Keratinocyte (primary cell): ENCODE results near the gene CHI3L1. TPM values are rescaled to one million over a fixed set of nuclear protein-coding genes. Genes with fewer than 3 reads are reported as not detected.

Experiments used
- DNase-seq: peaks from one replicate; pipeline ENCODE4 v3.0.0-alpha.2; 2011; ENCODE audit warnings: low read depth, missing footprints, low spot score
- FAIRE-seq: peaks from 2 replicates; lab custom pipeline; 2011; peaks lifted over from hg19 to GRCh38; lab: Jason Lieb, UNC
- H2AFZ ChIP-seq: 2 replicates; pipeline ENCODE4 v1.6.0; 2012; ENCODE audit warnings: low read length, control low read depth, inconsistent platforms; ENCODE audit not compliant: control insufficient read depth
- H3K27ac ChIP-seq: 2 replicates; pipeline ENCODE4 v1.5.1; 2011; ENCODE audit warnings: low read length; ENCODE audit not compliant: control insufficient read depth, insufficient read depth
- H3K27me3 ChIP-seq: 3 replicates; pipeline ENCODE4 v1.6.0; 2011; ENCODE audit warnings: low read length; ENCODE audit not compliant: control insufficient read depth, insufficient read depth; ENCODE audit errors: extremely low read depth
- H3K36me3 ChIP-seq, 2 experiments: 2 replicates in 1 of 2; 3 replicates in 1 of 2; pipeline ENCODE4 v1.5.1; 2011; ENCODE audit warnings: low read length in 2 of 2, mild to moderate bottlenecking in 1 of 2; ENCODE audit not compliant: control insufficient read depth in 2 of 2, insufficient read depth in 2 of 2; ENCODE audit errors: extremely low read depth in 1 of 2
- H3K4me1 ChIP-seq: 3 replicates; pipeline ENCODE4 v1.5.1; 2011; ENCODE audit warnings: low read length; ENCODE audit not compliant: control insufficient read depth, insufficient read depth; ENCODE audit errors: extremely low read depth
- H3K4me2 ChIP-seq: 3 replicates; pipeline ENCODE4 v1.6.0; 2011; ENCODE audit warnings: low read depth, low read length; ENCODE audit not compliant: control insufficient read depth, insufficient read depth; ENCODE audit errors: extremely low read depth
- H3K4me3 ChIP-seq, 3 experiments: fragments of 200-600 bp in 1 of 3; sonication (generic) in 1 of 3; 2 replicates in 2 of 3; 3 replicates in 1 of 3; pipeline ENCODE4 v1.5.1; 2011 to 2016; ENCODE audit warnings: low read length in 3 of 3, mild to moderate bottlenecking in 3 of 3, control low read depth in 2 of 3, inconsistent platforms in 1 of 3, low read depth in 1 of 3, mixed read lengths in 1 of 3, mixed run types in 1 of 3, moderate library complexity in 1 of 3; ENCODE audit not compliant: control insufficient read depth in 2 of 3, insufficient read depth in 2 of 3; ENCODE audit errors: extremely low read depth in 1 of 3
- H3K79me2 ChIP-seq: 2 replicates; pipeline ENCODE4 v1.6.0; 2012; ENCODE audit warnings: low read length; ENCODE audit not compliant: control insufficient read depth, insufficient read depth
- H3K9ac ChIP-seq: 3 replicates; pipeline ENCODE4 v1.6.0; 2011; ENCODE audit warnings: low read length; ENCODE audit not compliant: control insufficient read depth, insufficient read depth; ENCODE audit errors: extremely low read depth
- H3K9me1 ChIP-seq: 3 replicates; pipeline ENCODE4 v1.6.0; 2011; ENCODE audit warnings: low read length; ENCODE audit not compliant: control insufficient read depth, insufficient read depth; ENCODE audit errors: extremely low read depth
- H3K9me3 ChIP-seq: 2 replicates; pipeline ENCODE4 v1.5.1; 2012; ENCODE audit warnings: low read depth, low read length; ENCODE audit not compliant: control insufficient read depth
- H4K20me1 ChIP-seq: 3 replicates; pipeline ENCODE4 v1.6.0; 2011; ENCODE audit warnings: low read length; ENCODE audit not compliant: control insufficient read depth, insufficient read depth; ENCODE audit errors: extremely low read depth
- CTCF ChIP-seq, 3 experiments: IDR thresholded peaks in 1 of 3; conservative IDR thresholded peaks in 1 of 3; optimal IDR thresholded peaks in 1 of 3; 2 replicates in 2 of 3; 3 replicates in 1 of 3; pipeline versions ENCODE3 to v1.5.1; 2011; ENCODE audit warnings: low read length in 3 of 3, mild to moderate bottlenecking in 3 of 3, moderate library complexity in 2 of 3, control low read depth in 1 of 3, inconsistent platforms in 1 of 3; ENCODE audit not compliant: insufficient read depth in 2 of 3; ENCODE audit errors: extremely low read depth in 1 of 3
- EZH2 ChIP-seq: IDR thresholded peaks from one replicate; pipeline ENCODE4 v1.6.1; 2012; ENCODE audit warnings: inconsistent platforms, mild to moderate bottlenecking, low read length, moderate library complexity
- dilution Hi-C: fragments of 300-500 bp; cut with MboI; formaldehyde crosslinking; loops from one replicate; pipeline ENCODE4 v1.7.0; 2020; ENCODE audit warnings: low sequenced_read_pairs; ENCODE audit not compliant: extremely low pct_ligation_motif_present
- polyA plus RNA-seq, 5 experiments: library from polyadenylated mRNA; depleted of rRNA in 3 of 5; stranded (reverse) in 3 of 5; stranded (forward) in 1 of 5; unstranded in 1 of 5; fragments of >200 nt; gene quantifications; 1 replicate in 1 of 5; 2 replicates in 3 of 5; 3 replicates in 1 of 5; pipeline versions ENCODE4 v1.2.1 to v1.2.3, GENCODE V29; 2011 to 2012; ENCODE audit warnings: missing spikeins in 2 of 5, low read depth in 1 of 5, low replicate concordance in 1 of 5

The CHI3L1 gene
- polyA plus RNA-seq, 1 donor (not counting 4 experiments of a cell fraction or from before 2014, with no cell fraction given): 0.20 TPM

- Histone ChIP-seq H3K9me3 (no peaks in the 10 kb centered on the region), H3K9me1 (no peaks in the 10 kb centered on the region), H3K4me3 (no peak overlapping the region), H3K36me3 (no peaks in the 10 kb centered on the region), H3K4me2 (no peak overlapping the region), H4K20me1 (no peaks in the 10 kb centered on the region), H3K79me2 (no peaks in the 10 kb centered on the region), H3K27ac (no peak overlapping the region), H3K4me1 (no peaks in the 10 kb centered on the region), H2AFZ (no peak overlapping the region), H3K9ac (no peak overlapping the region), H3K27me3 (peaks cover 3% of the 10 kb centered on the region)
- DNase-seq (no peak), FAIRE-seq (no peak)
- no peak for TF ChIP-seq CTCF (optimal IDR thresholded peaks at IDR 0.05 in 1 of 3, IDR thresholded peaks at IDR 0.05 in 1 of 3, conservative IDR thresholded peaks at IDR 0.05 in 1 of 3; ENCODE audit: extremely low read depth in 1 of 3, insufficient read depth in 2 of 3, low read length in 3 of 3)
- TF ChIP-seq EZH2: no peak
- dilution Hi-C loops: no loop called here
These were observed 42.9 kb downstream of the CHI3L1 start for GRCh38 chr1:203143641-203144040.

GRCh38 chr1:203142684-203143408, 43.7 kb downstream of the CHI3L1 start:
- Histone ChIP-seq H3K9me3 (no peaks in the 10 kb centered on the region), H3K4me1 (no peaks in the 10 kb centered on the region), H2AFZ (no peak overlapping the region), H3K9ac (no peak overlapping the region), H3K4me3 (no peak overlapping the region), H3K4me2 (no peak overlapping the region), H3K36me3 (no peaks in the 10 kb centered on the region), H3K27me3 (peaks cover 3% of the 10 kb centered on the region), H3K79me2 (no peaks in the 10 kb centered on the region), H3K9me1 (no peaks in the 10 kb centered on the region), H3K27ac (no peak overlapping the region), H4K20me1 (no peaks in the 10 kb centered on the region)
- DNase-seq (no peak), FAIRE-seq (no peak)
- TF ChIP-seq EZH2 (no peak), CTCF (optimal IDR thresholded peaks at IDR 0.05 in 1 of 3, IDR thresholded peaks at IDR 0.05 in 1 of 3, conservative IDR thresholded peaks at IDR 0.05 in 1 of 3; ENCODE audit: extremely low read depth in 1 of 3, insufficient read depth in 2 of 3, low read length in 3 of 3) (no peak)
- dilution Hi-C loops: no loop called here
